Large intestine (tissue), 3 donors: ENCODE results near the gene EFCAB5. TPM values are rescaled to one million over a fixed set of nuclear protein-coding genes. Genes with fewer than 3 reads are reported as not detected.

Source experiments
- DNase-seq, 2 donors: peaks; one replicate each; pipeline versions ENCODE4 v3.0.0 to v3.0.0-alpha.2; 2013
- H3K27ac ChIP-seq: one replicate; pipeline ENCODE4 v1.5.1; 2013; ENCODE audit warnings: low read length
- H3K27me3 ChIP-seq: 2 replicates; pipeline ENCODE4 v1.6.1; 2013; ENCODE audit warnings: low read length; ENCODE audit not compliant: control insufficient read depth, insufficient read depth
- H3K36me3 ChIP-seq: 2 replicates; pipeline ENCODE4 v1.6.1; 2013; ENCODE audit warnings: low read length; ENCODE audit not compliant: control insufficient read depth, insufficient read depth
- H3K4me1 ChIP-seq: one replicate; pipeline ENCODE4 v1.6.1; 2013; ENCODE audit warnings: low read length; ENCODE audit not compliant: control insufficient read depth, insufficient read depth
- H3K4me3 ChIP-seq: one replicate; pipeline ENCODE4 v1.5.1; 2013; ENCODE audit warnings: low read length
- H3K9me3 ChIP-seq: one replicate; pipeline ENCODE4 v1.6.1; 2013; ENCODE audit warnings: mild to moderate bottlenecking, low read depth, low read length, moderate library complexity; ENCODE audit not compliant: control insufficient read depth
- WGBS: methylation state at CpG from one replicate; pipeline ENCODE4 v1.1.5; 2013; ENCODE audit warnings: low lambda C conversion rate; ENCODE audit not compliant: insufficient coverage; 5-methylcytosine and 5-hydroxymethylcytosine counted together
- polyA plus RNA-seq: library from polyadenylated mRNA; unstranded; fragments of 120-200 nt; gene quantifications from one replicate; pipeline ENCODE4 v1.2.1, GENCODE V29; 2013

The EFCAB5 gene
- polyA plus RNA-seq, 1 donor = 1.5 TPM

GRCh38 chr17:30153463-30153862, 212.0 kb downstream of the EFCAB5 start:
- H3K36me3 ChIP-seq = peaks cover 2% of the 10 kb centered on the region

GRCh38 chr17:30155389-30155788, 214.0 kb downstream of the EFCAB5 start:
- Histone ChIP-seq H3K36me3 (peaks cover 5% of the 10 kb centered on the region), H3K4me1 (no peaks in the 10 kb centered on the region), H3K27me3 (no peaks in the 10 kb centered on the region), H3K9me3 (peaks cover 6% of the 10 kb centered on the region), H3K4me3 (no peak overlapping the region), H3K27ac (no peak overlapping the region)
- no peak for DNase-seq
- WGBS = 100% methylated on average over 1 of the region's 2 CpGs

More at GRCh38 chr17:30153463-30153862, 212.0 kb downstream of the EFCAB5 start:
- Histone ChIP-seq H3K27me3 (no peaks in the 10 kb centered on the region), H3K4me1 (no peaks in the 10 kb centered on the region), H3K4me3 (no peak overlapping the region), H3K9me3 (peaks cover 2% of the 10 kb centered on the region), H3K27ac (no peak overlapping the region)
- no peak for DNase-seq

Other genes with a start within 250 kb of the EFCAB5 start
- 16.2 TPM for gene SSH2, start 11.4 kb upstream of the EFCAB5 start, polyA plus RNA-seq
- 28.3 TPM for gene NSRP1, start 175.2 kb downstream of the EFCAB5 start, polyA plus RNA-seq